Transverse colon (tissue), 4 donors: ENCODE data around the gene PFN1.

Source experiments
- CTCF ChIP-seq, 5 experiments: fragments of 200-600 bp in 3 of 5; fragments of 450-650 bp in 2 of 5; sonication (generic) in 3 of 5; IDR thresholded peaks; 1 replicate in 2 of 5; 2 replicates in 3 of 5; pipeline ENCODE4 v1.5.1; 2016 to 2017; ENCODE audit warnings: antibody characterized with exemption in 5 of 5, inconsistent platforms in 3 of 5, mild to moderate bottlenecking in 2 of 5, moderate library complexity in 1 of 5
- EP300 ChIP-seq: sonication (generic); formaldehyde crosslinking; IDR thresholded peaks from one replicate; pipeline ENCODE4 v1.6.1; 2017; ENCODE audit warnings: antibody characterized with exemption, low read depth
- POLR2A ChIP-seq: fragments of 450-650 bp; IDR thresholded peaks from one replicate; pipeline ENCODE4 v1.6.1; 2016; ENCODE audit warnings: antibody characterized with exemption, mild to moderate bottlenecking, moderate library complexity
- POLR2AphosphoS5 ChIP-seq, 3 donors: sonication (generic); formaldehyde crosslinking; IDR thresholded peaks; one replicate each; pipeline ENCODE4 v1.6.1; 2016; ENCODE audit warnings: antibody characterized with exemption in 3 of 3

GRCh38 chr17:4934173-4934979 lies 14.0 kb downstream of the PFN1 start:
- no peak for TF ChIP-seq POLR2AphosphoS5 (IDR thresholded peaks at IDR 0.05)
- no peak for TF ChIP-seq CTCF (IDR thresholded peaks at IDR 0.05)
- no peak for TF ChIP-seq POLR2A
- TF ChIP-seq EP300, result no peak
